ENCODE results near the gene CD38.
"Not testable (repeated sequence)": the region's sequence is repeated elsewhere in the genome, so short reads cannot be mapped to it uniquely, and the experiment has no call there.

The CD38 gene

GRCh38 chr4:15799141-15799540, 21.0 kb downstream of the CD38 start:
- no peak for DNase-seq (ENCODE audit: low read depth)

- no peak for DNase-seq (ENCODE audit: low read depth)
Measured at GRCh38 chr4:15799701-15800100, 21.6 kb downstream of the CD38 start.

- not testable (repeated sequence) for DNase-seq (ENCODE audit: low read depth)
Measured at GRCh38 chr4:15802497-15802896, 24.4 kb downstream of the CD38 start.

- no peak for DNase-seq (ENCODE audit: low read depth)
Measured at GRCh38 chr4:15805583-15806517, 27.7 kb downstream of the CD38 start.

- no peak for DNase-seq (ENCODE audit: low read depth)
Measured at GRCh38 chr4:15809058-15809457, 30.9 kb downstream of the CD38 start.

GRCh38 chr4:15809466-15809865, 31.3 kb downstream of the CD38 start:
- DNase-seq (ENCODE audit: low read depth): no peak

GRCh38 chr4:15811703-15812337, 33.7 kb downstream of the CD38 start:
- no peak for DNase-seq (ENCODE audit: low read depth)

GRCh38 chr4:15832523-15833451, 54.7 kb downstream of the CD38 start:
- DNase-seq (ENCODE audit: low read depth): no peak

GRCh38 chr4:15833801-15834200, 55.7 kb downstream of the CD38 start:
- DNase-seq (ENCODE audit: low read depth): no peak

- no peak for DNase-seq (ENCODE audit: low read depth)
Measured at GRCh38 chr4:15836362-15836761, 58.2 kb downstream of the CD38 start.

GRCh38 chr4:15837591-15837990, 59.5 kb downstream of the CD38 start:
- DNase-seq (ENCODE audit: low read depth): no peak

- not testable (repeated sequence) for DNase-seq (ENCODE audit: low read depth)
Measured at GRCh38 chr4:15841194-15841730, 63.1 kb downstream of the CD38 start.

GRCh38 chr4:15847746-15848145, 69.6 kb downstream of the CD38 start:
- DNase-seq (ENCODE audit: low read depth): no peak

GRCh38 chr4:15848191-15848842, 70.2 kb downstream of the CD38 start:
- DNase-seq (ENCODE audit: low read depth): no peak

GRCh38 chr4:15851969-15852368, 73.8 kb downstream of the CD38 start:
- no peak for DNase-seq (ENCODE audit: low read depth)

- DNase-seq (ENCODE audit: low read depth): no peak
Measured at GRCh38 chr4:15852524-15852923, 74.4 kb downstream of the CD38 start.

GRCh38 chr4:15853345-15853744, 75.2 kb downstream of the CD38 start:
- no peak for DNase-seq (ENCODE audit: low read depth)

- no peak for DNase-seq (ENCODE audit: low read depth)
Measured at GRCh38 chr4:15855804-15856475, 77.8 kb downstream of the CD38 start.

- DNase-seq (ENCODE audit: low read depth): not testable (repeated sequence)
Measured at GRCh38 chr4:15861198-15861597, 83.1 kb downstream of the CD38 start.

- no peak for DNase-seq (ENCODE audit: low read depth)
Measured at GRCh38 chr4:15864651-15865566, 86.8 kb downstream of the CD38 start.
